Measurements from ENCODE around the gene TMEM87B.

Gene TMEM87B

GRCh38 chr2:112012556-112012955, 42.5 kb upstream of the TMEM87B start:
- DNase-seq (ENCODE audit: low read depth) = no peak
- no peak overlapping the region for H3K4me3 ChIP-seq (ENCODE audit: low read length)
- TF ChIP-seq, protein P1, sequence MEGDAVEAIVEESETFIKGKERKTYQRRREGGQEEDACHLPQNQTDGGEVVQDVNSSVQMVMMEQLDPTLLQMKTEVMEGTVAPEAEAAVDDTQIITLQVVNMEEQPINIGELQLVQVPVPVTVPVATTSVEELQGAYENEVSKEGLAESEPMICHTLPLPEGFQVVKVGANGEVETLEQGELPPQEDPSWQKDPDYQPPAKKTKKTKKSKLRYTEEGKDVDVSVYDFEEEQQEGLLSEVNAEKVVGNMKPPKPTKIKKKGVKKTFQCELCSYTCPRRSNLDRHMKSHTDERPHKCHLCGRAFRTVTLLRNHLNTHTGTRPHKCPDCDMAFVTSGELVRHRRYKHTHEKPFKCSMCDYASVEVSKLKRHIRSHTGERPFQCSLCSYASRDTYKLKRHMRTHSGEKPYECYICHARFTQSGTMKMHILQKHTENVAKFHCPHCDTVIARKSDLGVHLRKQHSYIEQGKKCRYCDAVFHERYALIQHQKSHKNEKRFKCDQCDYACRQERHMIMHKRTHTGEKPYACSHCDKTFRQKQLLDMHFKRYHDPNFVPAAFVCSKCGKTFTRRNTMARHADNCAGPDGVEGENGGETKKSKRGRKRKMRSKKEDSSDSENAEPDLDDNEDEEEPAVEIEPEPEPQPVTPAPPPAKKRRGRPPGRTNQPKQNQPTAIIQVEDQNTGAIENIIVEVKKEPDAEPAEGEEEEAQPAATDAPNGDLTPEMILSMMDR (IDR thresholded peaks at IDR 0.05; ENCODE audit: insufficient read depth, low read depth, low read length, missing control alignments) = no peak

- no peak overlapping the region for H3K4me3 ChIP-seq (ENCODE audit: low read length)
- no peak for DNase-seq (ENCODE audit: low read depth)
- TF ChIP-seq, protein P1 (IDR thresholded peaks at IDR 0.05; ENCODE audit: insufficient read depth, low read depth, low read length, missing control alignments) = no peak
Observed at GRCh38 chr2:112018846-112019245, 36.2 kb upstream of the TMEM87B start.

GRCh38 chr2:112019569-112019982, 35.5 kb upstream of the TMEM87B start:
- peak; percentile 37 for DNase-seq (ENCODE audit: low read depth)
- TF ChIP-seq, protein P1 (IDR thresholded peaks at IDR 0.05; ENCODE audit: insufficient read depth, low read depth, low read length, missing control alignments) = no peak
- H3K4me3 ChIP-seq (ENCODE audit: low read length) = no peak overlapping the region

- TF ChIP-seq, protein P1 (IDR thresholded peaks at IDR 0.05; ENCODE audit: insufficient read depth, low read depth, low read length, missing control alignments) = no peak
- H3K4me3 ChIP-seq (ENCODE audit: low read length) = no peak overlapping the region
- no peak for DNase-seq (ENCODE audit: low read depth)
Observed at GRCh38 chr2:112020561-112020960, 34.5 kb upstream of the TMEM87B start.

GRCh38 chr2:112021290-112021689, 33.8 kb upstream of the TMEM87B start:
- TF ChIP-seq, protein P1 (IDR thresholded peaks at IDR 0.05; ENCODE audit: insufficient read depth, low read depth, low read length, missing control alignments) = no peak
- H3K4me3 ChIP-seq (ENCODE audit: low read length) = no peak overlapping the region
- DNase-seq (ENCODE audit: low read depth) = no peak

GRCh38 chr2:112021781-112022231, 33.3 kb upstream of the TMEM87B start:
- no peak for DNase-seq (ENCODE audit: low read depth)
- H3K4me3 ChIP-seq (ENCODE audit: low read length) = no peak overlapping the region

DNA sequence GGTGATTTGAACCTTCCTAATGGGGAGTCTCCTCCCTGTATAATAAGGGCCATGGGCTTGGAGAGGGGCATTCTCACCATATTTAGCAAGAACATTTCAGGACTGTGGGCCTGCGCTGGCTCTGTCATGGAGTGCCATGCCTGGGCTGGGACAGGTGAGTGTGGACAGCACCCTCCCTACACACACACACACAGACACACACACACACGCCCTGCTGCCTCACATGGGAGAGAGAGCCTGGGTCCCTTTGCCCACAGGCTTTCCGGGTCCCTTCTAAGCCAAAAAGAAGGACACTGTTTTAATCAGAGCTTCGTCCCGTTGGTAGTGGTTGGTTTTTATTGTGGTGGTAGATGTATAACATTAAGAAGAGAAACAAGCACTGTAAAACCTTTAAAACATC, 31.4 kb upstream of the TMEM87B start:
- TF ChIP-seq, protein P1 (IDR thresholded peaks at IDR 0.05; ENCODE audit: insufficient read depth, low read depth, low read length, missing control alignments) = no peak
- no peak for DNase-seq (ENCODE audit: low read depth)
- H3K4me3 ChIP-seq (ENCODE audit: low read length) = no peak overlapping the region

More at GRCh38 chr2:112021781-112022231, 33.3 kb upstream of the TMEM87B start:
- TF ChIP-seq, protein P1 (IDR thresholded peaks at IDR 0.05; ENCODE audit: insufficient read depth, low read depth, low read length, missing control alignments) = no peak
